ENCODE results near the gene EPM2A.

EPM2A gene

GRCh38 chr6:145681965-145682364 lies 53.4 kb downstream of the EPM2A start:
- DNase-seq (ENCODE audit: low read depth in 1 of 2, low spot score in 1 of 2) = no peak

DNA sequence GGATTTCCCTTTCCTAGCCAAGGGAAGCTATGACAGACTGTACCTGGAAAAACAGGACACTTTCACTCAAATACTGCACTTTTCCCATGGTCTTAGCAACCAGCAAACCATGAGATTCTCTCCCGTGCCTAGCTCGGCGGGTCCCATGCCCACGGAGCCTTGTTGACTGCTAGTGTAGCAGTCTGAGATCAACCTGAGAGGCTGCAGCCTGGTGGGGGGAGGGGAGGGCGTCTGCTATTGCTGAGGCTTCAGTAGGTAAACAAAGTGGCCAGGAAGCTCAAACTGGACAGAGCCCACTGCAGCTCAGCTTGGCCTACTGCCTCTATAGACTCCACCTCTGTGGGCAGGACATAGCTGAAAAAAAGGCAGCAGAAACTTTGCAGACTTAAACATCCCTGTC lies 61.8 kb downstream of the EPM2A start:
- DNase-seq (ENCODE audit: low read depth in 1 of 2, low spot score in 1 of 2) = no peak

- DNase-seq (ENCODE audit: low read depth in 1 of 2, low spot score in 1 of 2) = no peak
These were observed 65.0 kb downstream of the EPM2A start for GRCh38 chr6:145670311-145670710.

DNA sequence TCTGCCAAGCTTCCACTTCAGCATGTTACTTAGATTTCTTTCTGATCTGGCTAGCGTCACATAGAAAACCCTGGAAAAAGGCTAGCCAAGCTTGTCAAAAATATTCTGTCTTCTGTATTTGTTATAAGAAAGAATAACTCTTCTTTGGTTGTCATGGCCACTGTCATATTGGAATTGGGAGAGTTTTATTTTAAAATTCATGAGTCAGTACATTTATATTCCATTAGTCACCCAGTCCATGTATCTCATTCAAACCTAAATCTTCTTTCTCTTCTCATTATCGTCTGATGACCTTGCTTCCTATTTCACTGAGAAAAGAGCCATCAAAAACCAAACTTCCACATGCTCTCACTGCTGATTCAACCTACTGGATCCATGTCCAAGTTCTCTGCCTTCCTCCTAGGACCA lies 65.7 kb downstream of the EPM2A start:
- DNase-seq (ENCODE audit: low read depth in 1 of 2, low spot score in 1 of 2) = no peak

DNA sequence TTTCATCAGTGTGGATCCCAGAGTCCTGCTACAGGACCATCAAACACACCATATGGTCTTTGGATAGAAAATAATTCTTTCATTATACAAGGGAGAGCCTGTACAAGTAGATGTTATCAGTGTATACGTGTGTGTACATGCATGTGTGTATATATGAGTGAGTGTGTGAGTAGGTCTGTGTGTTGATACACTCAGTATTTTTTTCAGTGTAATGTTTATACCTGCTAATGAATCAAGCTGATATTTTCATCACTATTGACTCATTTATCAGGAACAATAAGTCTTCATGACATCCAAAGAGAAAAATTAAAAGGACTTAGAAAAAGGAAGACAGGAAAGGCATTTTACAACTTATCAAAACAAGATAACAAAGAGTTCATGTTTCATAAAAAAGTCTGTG lies 66.5 kb downstream of the EPM2A start:
- DNase-seq (ENCODE audit: low read depth in 1 of 2, low spot score in 1 of 2) = no peak

GRCh38 chr6:145660676-145661075 lies 74.6 kb downstream of the EPM2A start:
- no peak for DNase-seq (ENCODE audit: low read depth in 1 of 2, low spot score in 1 of 2)

- no peak for DNase-seq (ENCODE audit: low read depth in 1 of 2, low spot score in 1 of 2)
These were observed 79.2 kb downstream of the EPM2A start for GRCh38 chr6:145656128-145656527.

GRCh38 chr6:145652572-145652971 lies 82.7 kb downstream of the EPM2A start:
- DNase-seq (ENCODE audit: low read depth in 1 of 2, low spot score in 1 of 2) = no peak

- DNase-seq (ENCODE audit: low read depth in 1 of 2, low spot score in 1 of 2) = no peak
These were observed 83.3 kb downstream of the EPM2A start for GRCh38 chr6:145651988-145652387.

- no peak for DNase-seq (ENCODE audit: low read depth in 1 of 2, low spot score in 1 of 2)
These were observed 87.2 kb downstream of the EPM2A start for GRCh38 chr6:145648149-145648548.

DNA sequence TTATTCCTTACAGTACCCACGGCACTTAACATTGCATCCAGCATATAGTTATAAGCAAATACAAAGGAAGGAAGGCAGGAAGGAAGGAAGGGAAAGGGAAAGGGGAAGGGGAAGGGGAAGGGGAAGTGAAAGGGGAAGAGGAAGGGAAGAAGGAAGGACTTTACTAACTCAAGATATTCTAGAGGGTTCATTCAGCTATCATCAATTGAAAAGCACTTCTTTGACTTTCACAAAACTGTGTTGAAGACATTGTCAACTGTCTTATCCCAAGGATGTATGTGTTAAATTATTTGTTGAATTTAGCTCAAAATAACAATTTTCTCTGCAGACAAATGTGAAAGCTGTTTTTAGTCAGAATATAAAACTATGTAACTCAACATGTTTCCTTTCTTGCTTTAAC lies 87.7 kb downstream of the EPM2A start:
- DNase-seq (ENCODE audit: low read depth in 1 of 2, low spot score in 1 of 2) = no peak

DNA sequence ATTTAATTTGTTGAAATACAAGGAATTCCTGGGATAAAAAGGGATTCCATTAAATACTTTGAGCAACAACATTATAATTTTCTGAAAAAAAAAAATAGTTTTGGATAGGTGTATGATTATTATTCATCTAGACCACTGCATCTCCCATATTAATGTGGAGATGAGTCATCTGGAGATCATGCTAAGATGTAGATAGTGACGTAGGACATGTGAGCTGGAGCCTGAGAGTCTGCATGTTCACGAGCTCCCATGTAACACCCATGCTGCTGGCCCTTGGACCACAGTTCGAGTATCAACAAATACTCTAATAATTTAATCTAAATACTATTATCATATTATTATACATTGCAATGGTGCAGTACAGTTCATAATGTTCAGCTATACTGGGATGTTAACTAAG lies 91.6 kb downstream of the EPM2A start:
- DNase-seq (ENCODE audit: low read depth in 1 of 2, low spot score in 1 of 2) = no peak

- peak; percentile 52 to 71 for DNase-seq (ENCODE audit: low read depth in 1 of 2, low spot score in 1 of 2)
These were observed 101.2 kb downstream of the EPM2A start for GRCh38 chr6:145633981-145634627.

GRCh38 chr6:145632971-145633370 lies 102.3 kb downstream of the EPM2A start:
- DNase-seq (ENCODE audit: low read depth in 1 of 2, low spot score in 1 of 2) = no peak

DNA sequence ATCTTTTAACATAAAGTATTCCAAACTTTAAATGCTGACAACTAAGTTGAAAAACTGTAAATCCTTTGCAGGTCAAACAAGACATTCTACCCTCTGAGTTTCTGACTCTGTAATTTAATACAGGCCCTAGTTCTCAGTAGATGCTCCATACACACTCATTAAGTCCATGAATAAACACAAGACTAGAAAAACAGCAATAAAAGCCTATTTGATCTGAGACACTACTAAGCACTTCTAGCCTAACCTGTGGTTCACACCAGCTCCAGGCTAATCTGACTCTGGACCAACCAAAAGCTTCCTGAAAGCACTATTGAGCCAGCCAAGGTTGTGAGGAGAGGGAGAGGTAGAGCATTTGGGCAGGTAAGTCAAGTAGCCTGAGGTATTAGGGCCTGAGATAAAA lies 103.9 kb downstream of the EPM2A start:
- DNase-seq (ENCODE audit: low read depth in 1 of 2, low spot score in 1 of 2) = no peak

GRCh38 chr6:145630598-145630997 lies 104.7 kb downstream of the EPM2A start:
- DNase-seq (ENCODE audit: low read depth in 1 of 2, low spot score in 1 of 2) = no peak

GRCh38 chr6:145629478-145629877 lies 105.8 kb downstream of the EPM2A start:
- DNase-seq (ENCODE audit: low read depth in 1 of 2, low spot score in 1 of 2) = no peak

GRCh38 chr6:145627451-145627850 lies 107.9 kb downstream of the EPM2A start:
- no peak for DNase-seq (ENCODE audit: low read depth in 1 of 2, low spot score in 1 of 2)

DNA sequence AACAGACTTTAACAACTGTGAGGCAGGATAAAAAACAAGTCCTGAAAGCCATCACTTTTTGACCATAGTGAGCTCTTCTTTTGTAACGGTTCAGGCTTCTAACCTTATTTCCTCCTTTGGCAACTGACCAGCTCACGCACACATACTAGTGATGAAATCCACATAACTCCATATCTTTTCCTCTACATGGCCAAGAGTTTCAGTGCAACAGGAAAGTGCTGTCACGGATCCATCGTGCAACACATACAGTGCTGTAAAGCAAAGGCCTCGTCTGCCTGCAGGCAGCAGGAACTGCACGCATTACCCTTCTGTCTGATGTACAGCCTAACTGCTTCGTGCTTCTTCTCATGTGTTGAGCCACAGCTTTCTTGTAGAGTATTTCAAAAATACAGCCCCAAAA lies 108.5 kb downstream of the EPM2A start:
- DNase-seq (ENCODE audit: low read depth in 1 of 2, low spot score in 1 of 2) = no peak

GRCh38 chr6:145623231-145623630 lies 112.1 kb downstream of the EPM2A start:
- DNase-seq (ENCODE audit: low read depth in 1 of 2, low spot score in 1 of 2) = no peak

DNA sequence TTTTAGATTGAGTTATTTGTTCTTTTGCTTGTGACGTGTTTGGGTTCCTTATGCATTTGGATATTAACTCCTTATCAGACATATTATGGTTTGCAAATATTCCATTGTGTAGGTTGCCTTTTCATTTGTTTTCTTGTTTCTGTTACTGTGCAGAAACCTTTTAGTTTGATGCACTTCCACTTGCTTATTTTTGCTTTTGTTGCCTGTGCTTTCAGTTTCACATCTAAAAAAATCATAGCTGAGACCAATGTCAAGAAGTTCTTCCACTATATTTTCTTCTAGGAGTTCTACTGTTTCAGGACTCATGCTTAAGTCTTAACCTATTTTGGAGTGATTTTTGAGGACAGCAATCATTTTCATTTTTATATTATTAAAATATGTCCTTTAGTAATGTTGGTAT lies 113.5 kb downstream of the EPM2A start:
- no peak for DNase-seq (ENCODE audit: low read depth in 1 of 2, low spot score in 1 of 2)

- no peak for DNase-seq (ENCODE audit: low read depth in 1 of 2, low spot score in 1 of 2)
These were observed 115.2 kb downstream of the EPM2A start for GRCh38 chr6:145620088-145620487.

- no peak for DNase-seq (ENCODE audit: low read depth in 1 of 2, low spot score in 1 of 2)
These were observed 125.8 kb downstream of the EPM2A start for GRCh38 chr6:145609521-145609920.

GRCh38 chr6:145608850-145609249 lies 126.5 kb downstream of the EPM2A start:
- DNase-seq (ENCODE audit: low read depth in 1 of 2, low spot score in 1 of 2) = no peak

Data from activated T-helper 1 cell treated with anti-CD3 and anti-CD28 coated beads, Interleukin-2, amount 50 U/mL, for 16 hours (primary cell).